ENCODE measurements around the gene DCC. TPM values are rescaled to one million over a fixed set of nuclear protein-coding genes. Genes with fewer than 3 reads are reported as not detected.

The DCC gene
- total and polyA plus RNA-seq, 9 donors, result under 0.01 to 0.77 (median 0.30) TPM; not detected in 3

DNA sequence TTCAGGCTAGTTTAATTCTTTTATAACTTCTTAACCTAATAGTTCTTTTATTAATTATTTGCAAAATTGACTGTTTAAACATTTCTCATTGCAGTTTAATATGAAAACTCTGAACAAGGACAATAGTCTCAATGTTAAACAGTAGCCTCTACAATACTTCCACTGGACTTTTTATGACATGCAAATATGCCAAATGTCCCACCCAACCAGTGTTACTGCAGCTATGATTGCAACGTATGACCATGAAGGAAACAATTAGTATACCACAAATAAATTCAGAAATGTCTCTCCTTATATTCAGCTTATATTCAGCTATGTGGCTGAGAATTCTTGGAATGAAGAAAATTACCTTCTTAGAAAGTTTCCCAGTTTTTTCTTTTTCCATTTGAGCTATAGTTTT, 688.6 kb downstream of the DCC start:
- TF ChIP-seq EP300 (IDR thresholded peaks at IDR 0.05), result no peak
- TF ChIP-seq POLR2A (IDR thresholded peaks at IDR 0.05), result no peak
- TF ChIP-seq, protein P1, sequence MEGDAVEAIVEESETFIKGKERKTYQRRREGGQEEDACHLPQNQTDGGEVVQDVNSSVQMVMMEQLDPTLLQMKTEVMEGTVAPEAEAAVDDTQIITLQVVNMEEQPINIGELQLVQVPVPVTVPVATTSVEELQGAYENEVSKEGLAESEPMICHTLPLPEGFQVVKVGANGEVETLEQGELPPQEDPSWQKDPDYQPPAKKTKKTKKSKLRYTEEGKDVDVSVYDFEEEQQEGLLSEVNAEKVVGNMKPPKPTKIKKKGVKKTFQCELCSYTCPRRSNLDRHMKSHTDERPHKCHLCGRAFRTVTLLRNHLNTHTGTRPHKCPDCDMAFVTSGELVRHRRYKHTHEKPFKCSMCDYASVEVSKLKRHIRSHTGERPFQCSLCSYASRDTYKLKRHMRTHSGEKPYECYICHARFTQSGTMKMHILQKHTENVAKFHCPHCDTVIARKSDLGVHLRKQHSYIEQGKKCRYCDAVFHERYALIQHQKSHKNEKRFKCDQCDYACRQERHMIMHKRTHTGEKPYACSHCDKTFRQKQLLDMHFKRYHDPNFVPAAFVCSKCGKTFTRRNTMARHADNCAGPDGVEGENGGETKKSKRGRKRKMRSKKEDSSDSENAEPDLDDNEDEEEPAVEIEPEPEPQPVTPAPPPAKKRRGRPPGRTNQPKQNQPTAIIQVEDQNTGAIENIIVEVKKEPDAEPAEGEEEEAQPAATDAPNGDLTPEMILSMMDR (IDR thresholded peaks at IDR 0.05), result no peak
- WGBS, 3 donors, result 49 to 62% (median 53%) methylated on average over 1 of the region's 1 CpG
- intact Hi-C loops (cut with DNase I), result no loop called here

DNA sequence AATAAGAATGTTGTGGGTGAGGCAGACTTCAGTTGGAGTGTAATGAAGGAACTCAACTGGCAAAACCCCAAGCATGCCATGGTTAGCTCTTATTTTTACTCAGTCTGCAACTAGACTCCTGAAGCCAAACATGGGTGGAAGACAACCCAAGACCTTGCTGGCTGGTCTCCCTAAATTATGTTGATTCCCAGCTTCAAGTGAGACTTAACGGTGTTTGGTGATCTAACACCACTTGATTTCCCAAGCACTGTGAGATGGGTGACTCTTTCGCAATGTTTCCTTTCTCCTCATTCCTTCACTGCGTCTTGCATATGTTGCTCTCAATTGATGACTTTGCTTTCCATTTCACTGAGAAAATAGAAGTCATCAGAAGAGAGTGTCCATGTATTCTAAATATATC, 693.1 kb downstream of the DCC start:
- intact Hi-C loops (cut with DNase I), result no loop called here

More for the DNA sequence above, 688.6 kb downstream of the DCC start:
- no peaks in the 10 kb centered on the region for H3K36me3 ChIP-seq
- no peaks in the 10 kb centered on the region for H3K27me3 ChIP-seq
- DNase-seq, result no peak
- no peaks in the 10 kb centered on the region for H3K9me3 ChIP-seq
- no peak overlapping the region for H3K27ac ChIP-seq
- H3K4me1 ChIP-seq (ENCODE audit: insufficient read depth), result no peaks in the 10 kb centered on the region
- no peak overlapping the region for H3K4me3 ChIP-seq

DNA sequence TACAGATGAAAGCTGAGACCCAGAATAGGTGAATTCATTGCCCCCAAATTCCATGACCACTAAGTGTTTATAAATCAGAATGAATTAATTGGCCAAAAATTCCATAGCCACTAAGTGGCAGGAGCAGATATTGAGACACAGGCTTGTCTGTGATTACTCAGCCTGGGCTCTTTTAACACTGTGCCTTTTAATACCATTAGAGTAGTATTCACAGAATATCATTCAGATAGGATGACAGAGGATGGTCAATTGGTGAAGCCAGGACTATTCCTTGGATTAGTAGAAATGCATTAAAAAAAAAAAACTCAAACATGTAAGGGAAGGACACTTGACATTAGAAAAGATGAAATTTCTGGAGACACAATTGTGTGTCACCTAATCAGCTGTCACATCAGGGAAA, 698.6 kb downstream of the DCC start:
- Histone ChIP-seq H3K4me1 (ENCODE audit: insufficient read depth) (no peaks in the 10 kb centered on the region), H3K27me3 (no peaks in the 10 kb centered on the region), H3K4me3 (no peak overlapping the region), H3K9me3 (no peaks in the 10 kb centered on the region), H3K36me3 (no peaks in the 10 kb centered on the region), H3K27ac (no peak overlapping the region)
- TF ChIP-seq POLR2A (IDR thresholded peaks at IDR 0.05) (no peak), EP300 (IDR thresholded peaks at IDR 0.05) (no peak)
- TF ChIP-seq, protein P1 (IDR thresholded peaks at IDR 0.05), result no peak
- intact Hi-C loops (cut with DNase I), result no loop called here
- DNase-seq, result no peak

More for the DNA sequence above, 693.1 kb downstream of the DCC start:
- no peak overlapping the region for H3K4me3 ChIP-seq
- no peak overlapping the region for H3K27ac ChIP-seq
- WGBS, 3 donors, result 89 to 96% (median 91%) methylated on average over 3 of the region's 3 CpGs
- DNase-seq, result no peak
- no peaks in the 10 kb centered on the region for H3K9me3 ChIP-seq
- no peak for TF ChIP-seq EP300 (IDR thresholded peaks at IDR 0.05)
- H3K27me3 ChIP-seq, result no peaks in the 10 kb centered on the region
- H3K36me3 ChIP-seq, result no peaks in the 10 kb centered on the region
- H3K4me1 ChIP-seq (ENCODE audit: insufficient read depth), result no peaks in the 10 kb centered on the region

DNA sequence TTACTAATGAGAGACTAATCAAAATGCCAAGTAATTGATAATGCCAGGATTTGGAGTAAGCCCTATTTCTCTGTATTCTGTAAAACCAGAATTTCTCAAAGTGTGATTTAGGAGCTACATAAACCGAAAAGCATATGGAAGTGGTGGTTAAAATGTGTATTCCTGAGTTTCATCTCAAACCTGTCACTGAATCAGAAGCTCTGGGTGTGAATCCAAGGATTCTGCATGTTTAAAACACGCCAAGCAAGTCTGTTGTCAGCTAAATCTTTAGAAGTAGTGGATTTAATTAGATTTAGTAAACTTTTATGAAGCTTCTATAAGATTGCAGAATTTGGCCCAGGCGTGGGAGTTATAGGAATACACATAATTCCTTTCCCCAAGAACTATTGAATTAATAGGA, 700.3 kb downstream of the DCC start:
- DNase-seq, result no peak
- no peaks in the 10 kb centered on the region for H3K27me3 ChIP-seq
- H3K27ac ChIP-seq, result no peak overlapping the region
- H3K9me3 ChIP-seq, result no peaks in the 10 kb centered on the region
- intact Hi-C loops (cut with DNase I), result no loop called here
- TF ChIP-seq, protein P1 (IDR thresholded peaks at IDR 0.05), result no peak
- TF ChIP-seq EP300 (IDR thresholded peaks at IDR 0.05) (no peak), POLR2A (IDR thresholded peaks at IDR 0.05) (no peak)
- no peak overlapping the region for H3K4me3 ChIP-seq
- H3K4me1 ChIP-seq (ENCODE audit: insufficient read depth), result no peaks in the 10 kb centered on the region
- H3K36me3 ChIP-seq, result no peaks in the 10 kb centered on the region
- WGBS, 3 donors, result 66 to 72% (median 70%) methylated on average over 3 of the region's 3 CpGs

DNA sequence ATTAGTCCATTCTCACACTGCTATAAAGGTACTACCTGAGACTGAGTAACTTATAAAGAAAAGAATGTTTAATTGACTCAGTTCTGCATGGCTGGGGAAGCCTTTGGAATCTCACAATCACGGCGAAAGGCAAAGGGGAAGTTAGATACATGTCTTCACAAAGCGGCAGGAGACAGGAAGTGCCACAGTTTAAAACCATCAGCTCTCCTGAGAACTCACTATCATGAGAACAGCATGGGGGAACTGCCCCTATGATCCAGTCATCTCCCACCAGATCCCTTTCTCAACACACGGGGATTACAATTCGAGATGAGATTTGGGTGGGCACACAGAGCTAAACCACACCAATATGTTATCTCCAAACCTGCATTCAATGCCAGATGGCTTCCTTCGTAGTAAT, 716.1 kb downstream of the DCC start:
- no peak for TF ChIP-seq POLR2A (IDR thresholded peaks at IDR 0.05)
- no peak for TF ChIP-seq EP300 (IDR thresholded peaks at IDR 0.05)
- TF ChIP-seq, protein P1 (IDR thresholded peaks at IDR 0.05), result no peak
- DNase-seq, result no peak
- no peaks in the 10 kb centered on the region for H3K27me3 ChIP-seq
- H3K4me1 ChIP-seq (ENCODE audit: insufficient read depth), result no peaks in the 10 kb centered on the region
- intact Hi-C loops (cut with DNase I), result no loop called here
- H3K9me3 ChIP-seq, result no peaks in the 10 kb centered on the region
- H3K4me3 ChIP-seq, result no peak overlapping the region
- H3K27ac ChIP-seq, result no peak overlapping the region
- 54 to 77% (median 58%) methylated on average over 6 of the region's 6 CpGs for WGBS, 3 donors
- H3K36me3 ChIP-seq, result no peaks in the 10 kb centered on the region
